GM18868 (cell line): ENCODE results near the gene GLOD5.
"Not testable (repeated sequence)": the region's sequence is repeated elsewhere in the genome, so short reads cannot be mapped to it uniquely, and the experiment has no call there.

ENCODE experiments used
- ATAC-seq: cut with Tn5 transposase; IDR thresholded peaks from one replicate; pipeline ENCODE4 v1.9.1; 2021; ENCODE audit warnings: mild to moderate bottlenecking, moderate library complexity; ENCODE audit not compliant: unreplicated experiment

Gene GLOD5

GRCh38 chrX:48792219-48792618, 30.7 kb downstream of the GLOD5 start:
- ATAC-seq = no peak

GRCh38 chrX:48793935-48794334, 32.4 kb downstream of the GLOD5 start:
- no peak for ATAC-seq

- ATAC-seq = no peak
Measured at GRCh38 chrX:48794340-48794910, 32.9 kb downstream of the GLOD5 start.

- no peak for ATAC-seq
Measured at GRCh38 chrX:48794911-48795515, 33.5 kb downstream of the GLOD5 start.

- ATAC-seq = no peak
Measured at GRCh38 chrX:48798318-48798717, 36.8 kb downstream of the GLOD5 start.

GRCh38 chrX:48800574-48801279, 39.2 kb downstream of the GLOD5 start:
- no peak for ATAC-seq

- ATAC-seq = peak; percentile 86
Measured at GRCh38 chrX:48801280-48802088, 39.9 kb downstream of the GLOD5 start, which contains the start of gene HDAC6. TSS of gene HDAC6 (plus strand) at chrX:48802067. CDS start at chrX:48802693, 626 bp downstream.

- peak; percentile 44 for ATAC-seq
Measured at GRCh38 chrX:48802089-48802904, 40.8 kb downstream of the GLOD5 start.

GRCh38 chrX:48802905-48803200, 41.3 kb downstream of the GLOD5 start:
- no peak for ATAC-seq

- ATAC-seq = no peak
Measured at GRCh38 chrX:48806081-48806480, 44.5 kb downstream of the GLOD5 start.

- ATAC-seq = no peak
Measured at GRCh38 chrX:48813644-48814043, 52.1 kb downstream of the GLOD5 start.

- ATAC-seq = no peak
Measured at GRCh38 chrX:48814722-48815121, 53.2 kb downstream of the GLOD5 start.

GRCh38 chrX:48815266-48815665, 53.7 kb downstream of the GLOD5 start:
- ATAC-seq = no peak

GRCh38 chrX:48816014-48816810, 54.7 kb downstream of the GLOD5 start:
- ATAC-seq = no peak

- ATAC-seq = no peak
Measured at GRCh38 chrX:48818098-48818497, 56.6 kb downstream of the GLOD5 start.

GRCh38 chrX:48818866-48819265, 57.3 kb downstream of the GLOD5 start:
- ATAC-seq = no peak

GRCh38 chrX:48819394-48819793, 57.8 kb downstream of the GLOD5 start:
- not testable (repeated sequence) for ATAC-seq

- no peak for ATAC-seq
Measured at GRCh38 chrX:48823053-48823452, 61.5 kb downstream of the GLOD5 start.
